Naive thymus-derived CD8-positive, alpha-beta T cell (primary cell): ENCODE measurements around the gene C18orf54. TPM values are rescaled to one million over a fixed set of nuclear protein-coding genes. Genes with fewer than 3 reads are reported as not detected.

Experiments used
- polyA plus RNA-seq, 3 donors: library from polyadenylated mRNA; unstranded; fragments of 300-500 nt; fragmentation: Illumina TruSeq; gene quantifications; one replicate each; pipeline ENCODE4 v1.2.3, GENCODE V29; 2021
- total RNA-seq, 8 experiments: library from RNA in 2 of 8; stranded (reverse) in 2 of 8; gene quantifications; one replicate each; pipeline ENCODE4 v1.2.3 and lab custom pipeline; 2021 to 2026

The C18orf54 gene
- total and polyA plus RNA-seq, 5 experiments from 2014 or later: 0.98 to 4.2 (median 1.3) TPM

Other genes with a start within 250 kb of the C18orf54 start
- gene MBD2, start 133.2 kb upstream of the C18orf54 start, total RNA-seq: 10 to 100 TPM; 78.8 to 85.1 TPM
- 10 to 100 TPM in 2 of 3 donors, 1 to 10 TPM in 1; 6.3 to 21.1 (median 13.0) TPM for gene MBD2, start 133.2 kb upstream of the C18orf54 start, polyA plus RNA-seq
- gene POLI, start 88.4 kb upstream of the C18orf54 start, total RNA-seq: 10 to 100 TPM; 43.1 to 48.0 TPM
- gene POLI, start 88.4 kb upstream of the C18orf54 start, polyA plus RNA-seq: 1 to 10 TPM; 4.9 to 8.6 (median 8.1) TPM
- gene STARD6, start within 50 bp of the C18orf54 start, total RNA-seq: not detected
- gene STARD6, start within 50 bp of the C18orf54 start, polyA plus RNA-seq: not detected
- gene DYNAP, start 233.3 kb downstream of the C18orf54 start, total RNA-seq: not detected
- not detected for gene DYNAP, start 233.3 kb downstream of the C18orf54 start, polyA plus RNA-seq